ENCODE measurements around the gene KRT79. TPM values are rescaled to one million over a fixed set of nuclear protein-coding genes. Genes with fewer than 3 reads are reported as not detected.

The KRT79 gene
- total and polyA plus RNA-seq, 8 donors = 0.15 TPM; not detected in 7

DNA sequence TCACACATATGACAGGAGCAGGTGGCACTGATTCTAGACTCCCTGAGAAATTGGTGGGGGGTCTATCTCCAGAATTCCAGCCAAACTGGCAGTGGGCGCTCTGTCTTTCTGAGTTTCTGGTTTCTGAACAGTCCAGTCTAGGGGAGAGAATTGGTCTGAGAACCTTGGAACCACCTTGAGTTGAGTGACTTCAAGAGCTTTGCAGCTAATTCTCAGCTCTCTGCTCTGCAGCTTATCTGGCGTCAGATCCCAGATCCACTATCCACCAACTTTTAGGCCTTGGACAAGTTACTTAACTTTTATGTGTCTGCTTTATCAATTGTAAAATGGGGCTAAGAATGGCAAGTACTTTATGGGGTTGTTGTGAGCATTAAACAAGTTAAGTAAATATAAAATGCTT, 55.3 kb downstream of the KRT79 start:
- WGBS, 5 donors = 90 to 94% (median 93%) methylated on average over 2 of the region's 2 CpGs

DNA sequence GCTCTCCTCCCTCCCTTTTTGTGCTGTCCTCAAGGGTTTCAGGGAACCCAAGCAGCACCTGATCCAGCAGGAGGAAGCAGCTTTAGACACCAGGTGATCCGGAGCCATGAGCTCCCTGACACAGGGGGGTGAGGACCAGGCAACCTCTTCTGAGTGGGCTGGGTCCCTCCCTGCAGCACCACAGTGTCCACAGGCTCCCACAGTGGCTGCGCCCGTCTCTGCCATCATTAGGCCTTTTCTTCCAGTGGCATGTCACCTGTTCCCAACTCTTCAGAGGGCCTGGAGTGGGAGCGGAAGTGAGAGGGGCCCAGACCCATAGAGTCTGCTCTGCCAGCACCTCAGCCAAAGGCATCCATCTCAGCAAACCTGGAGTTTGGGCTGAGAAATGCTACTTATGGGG, 56.5 kb downstream of the KRT79 start:
- H3K27me3 ChIP-seq = peaks cover 0 to 34% (median 0%) of the 10 kb centered on the region in 3 donors
- intact Hi-C loops (cut with DNase I; ENCODE audit: low total_unique reads) = no loop called here

More for the DNA sequence above, 55.3 kb downstream of the KRT79 start:
- Histone ChIP-seq H3K4me3 (no peak overlapping the region), H3K36me3 (no peaks in the 10 kb centered on the region), H3K27me3 (peaks cover 0 to 35% (median 0%) of the 10 kb centered on the region in 3 donors), H3K27ac (no peak overlapping the region), H3K9me3 (no peaks in the 10 kb centered on the region), H3K4me1 (no peaks in the 10 kb centered on the region)
- intact Hi-C loops (cut with DNase I; ENCODE audit: low total_unique reads) = no loop called here
- TF ChIP-seq POLR2AphosphoS5 (IDR thresholded peaks at IDR 0.05) (no peak), POLR2A (IDR thresholded peaks at IDR 0.05) (no peak), EP300 (IDR thresholded peaks at IDR 0.05) (no peak)
- TF ChIP-seq, protein P1, sequence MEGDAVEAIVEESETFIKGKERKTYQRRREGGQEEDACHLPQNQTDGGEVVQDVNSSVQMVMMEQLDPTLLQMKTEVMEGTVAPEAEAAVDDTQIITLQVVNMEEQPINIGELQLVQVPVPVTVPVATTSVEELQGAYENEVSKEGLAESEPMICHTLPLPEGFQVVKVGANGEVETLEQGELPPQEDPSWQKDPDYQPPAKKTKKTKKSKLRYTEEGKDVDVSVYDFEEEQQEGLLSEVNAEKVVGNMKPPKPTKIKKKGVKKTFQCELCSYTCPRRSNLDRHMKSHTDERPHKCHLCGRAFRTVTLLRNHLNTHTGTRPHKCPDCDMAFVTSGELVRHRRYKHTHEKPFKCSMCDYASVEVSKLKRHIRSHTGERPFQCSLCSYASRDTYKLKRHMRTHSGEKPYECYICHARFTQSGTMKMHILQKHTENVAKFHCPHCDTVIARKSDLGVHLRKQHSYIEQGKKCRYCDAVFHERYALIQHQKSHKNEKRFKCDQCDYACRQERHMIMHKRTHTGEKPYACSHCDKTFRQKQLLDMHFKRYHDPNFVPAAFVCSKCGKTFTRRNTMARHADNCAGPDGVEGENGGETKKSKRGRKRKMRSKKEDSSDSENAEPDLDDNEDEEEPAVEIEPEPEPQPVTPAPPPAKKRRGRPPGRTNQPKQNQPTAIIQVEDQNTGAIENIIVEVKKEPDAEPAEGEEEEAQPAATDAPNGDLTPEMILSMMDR (IDR thresholded peaks at IDR 0.05) = no peak
- no peak for DNase-seq

DNA sequence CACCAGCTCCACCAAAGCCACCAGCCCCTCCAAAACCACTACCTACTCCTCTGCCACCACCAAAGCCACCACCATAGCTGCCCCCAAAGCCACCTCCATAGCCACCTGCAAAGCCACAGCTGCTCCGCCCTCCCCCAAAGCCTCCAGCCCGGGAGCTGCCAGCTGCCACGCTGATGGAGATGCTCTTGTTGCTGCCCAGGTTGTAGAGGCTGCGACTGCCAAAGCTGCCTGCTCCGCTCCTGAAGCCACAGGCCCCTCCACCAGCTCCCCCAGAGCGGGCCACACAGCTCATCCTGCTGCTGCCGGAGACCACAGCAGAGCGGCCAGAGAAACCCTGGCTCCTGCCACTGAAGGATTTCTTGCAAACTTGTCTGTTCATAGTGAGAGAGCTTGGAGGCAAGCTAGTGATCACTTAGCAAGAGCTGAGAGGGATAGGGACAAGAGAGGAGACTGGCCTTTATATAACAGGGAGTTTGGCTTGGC, 57.2 kb downstream of the KRT79 start, which contains the start of gene KRT76:
Gene KRT76 (minus strand): TSS at position 433 of the 483 bp plus-strand sequence. CDS start 54 bp downstream, at position 379.
- no peak for TF ChIP-seq POLR2AphosphoS5 (IDR thresholded peaks at IDR 0.05)
- TF ChIP-seq, protein P1 (IDR thresholded peaks at IDR 0.05) = no peak
- no peak for DNase-seq
- no peaks in the 10 kb centered on the region for H3K4me1 ChIP-seq
- H3K9me3 ChIP-seq = no peaks in the 10 kb centered on the region
- intact Hi-C loops (cut with DNase I; ENCODE audit: low total_unique reads) = no loop called here
- no peaks in the 10 kb centered on the region for H3K36me3 ChIP-seq
- H3K4me3 ChIP-seq = no peak within 1 kb of the TSS
- H3K27ac ChIP-seq = no peak within 1 kb of the TSS
- WGBS, 5 donors = 80 to 90% (median 87%) methylated on average over 7 to 8 of the region's 8 CpGs
- H3K27me3 ChIP-seq = peaks cover 0 to 30% (median 0%) of the 10 kb centered on the region in 3 donors

More for the DNA sequence above, 56.5 kb downstream of the KRT79 start:
- DNase-seq = no peak
- H3K9me3 ChIP-seq = no peaks in the 10 kb centered on the region
- H3K27ac ChIP-seq = no peak overlapping the region
- no peaks in the 10 kb centered on the region for H3K36me3 ChIP-seq
- 78 to 96% (median 89%) methylated on average over 4 of the region's 4 CpGs for WGBS, 5 donors
- TF ChIP-seq POLR2A (IDR thresholded peaks at IDR 0.05) (no peak), POLR2AphosphoS5 (IDR thresholded peaks at IDR 0.05) (no peak), EP300 (IDR thresholded peaks at IDR 0.05) (no peak)
- TF ChIP-seq, protein P1 (IDR thresholded peaks at IDR 0.05) = no peak
- H3K4me1 ChIP-seq = no peaks in the 10 kb centered on the region
- H3K4me3 ChIP-seq = no peak overlapping the region

DNA sequence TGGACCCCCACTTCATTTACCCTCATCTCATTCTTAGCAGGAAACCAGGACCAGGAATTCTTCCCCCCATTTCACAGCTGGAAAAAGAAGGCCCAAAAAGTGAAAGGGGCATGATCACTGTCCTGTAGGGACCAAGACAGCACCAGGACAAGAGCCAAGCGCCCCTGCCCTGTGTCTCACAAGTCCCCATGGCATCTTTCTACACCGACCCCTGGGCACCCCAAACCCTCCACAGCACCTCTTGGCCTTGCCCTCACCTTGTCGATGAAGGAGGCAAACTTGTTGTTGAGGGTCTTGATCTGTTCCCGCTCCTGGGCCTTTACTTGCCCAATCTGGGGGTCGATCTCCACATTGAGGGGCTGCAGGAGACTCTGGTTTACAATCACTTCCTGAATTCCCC, 57.7 kb downstream of the KRT79 start:
- Histone ChIP-seq H3K9me3 (no peaks in the 10 kb centered on the region), H3K4me3 (no peak overlapping the region), H3K36me3 (no peaks in the 10 kb centered on the region), H3K4me1 (no peaks in the 10 kb centered on the region), H3K27me3 (peaks cover 0 to 30% (median 0%) of the 10 kb centered on the region in 3 donors), H3K27ac (no peak overlapping the region)
- 80 to 89% (median 86%) methylated on average over 5 of the region's 5 CpGs for WGBS, 5 donors
- TF ChIP-seq, protein P1 (IDR thresholded peaks at IDR 0.05) = no peak
- TF ChIP-seq EP300 (IDR thresholded peaks at IDR 0.05) (no peak), POLR2AphosphoS5 (IDR thresholded peaks at IDR 0.05) (no peak), POLR2A (IDR thresholded peaks at IDR 0.05) (no peak)
- no peak for DNase-seq
- intact Hi-C loops (cut with DNase I; ENCODE audit: low total_unique reads) = no loop called here

Data from stomach (tissue), 9 donors.